ENCODE data around the gene SKI. TPM values are rescaled to one million over a fixed set of nuclear protein-coding genes. Genes with fewer than 3 reads are reported as not detected.

SKI gene
- total and polyA plus RNA-seq, 2 of the 4 experiments (the other 2 are of a cell fraction): 2.3 to 20.1 TPM

GRCh38 chr1:2356911-2357845 is 129.1 kb downstream of the SKI start (continued):
- TF ChIP-seq ELK1 (IDR thresholded peaks at IDR 0.05; ENCODE audit: borderline replicate concordance, low read depth, low read length): no peak

- WGBS, 2 experiments (ENCODE audit: extremely low coverage in 2 of 2, insufficient read length in 1 of 2): 83% methylated on average over 6 of the region's 13 CpGs; no CpG with 5 or more reads in 1 of the 2 experiments
- no peak overlapping the region for H3K23ac ChIP-seq (ENCODE audit: low read depth, low read length)
- H3K36me3 ChIP-seq (ENCODE audit: control insufficient read depth, insufficient read depth, low read length): no peaks in the 10 kb centered on the region
- 0 out of 2 replicates have a peak, but pooled peaks cover 3% of the 10 kb centered on the region for H3K4me1 ChIP-seq (ENCODE audit: control insufficient read depth, insufficient read depth, low read length)
- CTCF ChIA-PET: no interaction called here
- no TSS peak for BruUV-seq (replicated peaks)
- no peaks in the 10 kb centered on the region for H3K79me1 ChIP-seq (ENCODE audit: low read depth in 1 of 2, low read length in 2 of 2)
- no peak overlapping the region for H2BK120ac ChIP-seq (ENCODE audit: low read depth, low read length)
- H2AK9ac ChIP-seq (replicated peaks; ENCODE audit: low read depth, low read length, poor library complexity): no peak overlapping the region
- H3K4me3 ChIP-seq (ENCODE audit: insufficient read depth, low read depth, low read length): no peak overlapping the region
- DNase-seq (no peak), ATAC-seq (ENCODE audit: low read depth) (no peak)
- no peak overlapping the region for H2BK20ac ChIP-seq (ENCODE audit: low read depth, low read length)
- TF ChIP-seq NFE2L2 (IDR thresholded peaks at IDR 0.05; ENCODE audit: low read depth, low read length): no peak
- H4K5ac ChIP-seq (ENCODE audit: low read depth, low read length): no peak overlapping the region
- H4K20me1 ChIP-seq (ENCODE audit: insufficient read depth, low read length): no peaks in the 10 kb centered on the region
- no peak overlapping the region for H4K8ac ChIP-seq (ENCODE audit: low read depth in 2 of 2, low read length in 2 of 2)
- no peaks in the 10 kb centered on the region for H3K9me1 ChIP-seq (ENCODE audit: insufficient read depth, low read length)
- no peak overlapping the region for H3K18ac ChIP-seq (ENCODE audit: low read depth, low read length)
- H3K9ac ChIP-seq (ENCODE audit: low read depth, low read length): no peak overlapping the region
- no peak overlapping the region for H3K14ac ChIP-seq (replicated peaks; ENCODE audit: low read depth, low read length)
- no peak overlapping the region for H4K91ac ChIP-seq (ENCODE audit: insufficient read depth, low read depth, low read length)
- POLR2A ChIA-PET (ENCODE audit: unreplicated experiment): no interaction called here
- H2BK5ac ChIP-seq (ENCODE audit: low read depth, low read length, poor library complexity, severe bottlenecking): no peak overlapping the region
- no peak overlapping the region for H2BK15ac ChIP-seq (ENCODE audit: low read depth, low read length)
- H3K9me3 ChIP-seq (ENCODE audit: control insufficient read depth, insufficient read depth, low read length): no peaks in the 10 kb centered on the region
- H3K4me2 ChIP-seq (ENCODE audit: low read depth, low read length): no peak overlapping the region
- no peak overlapping the region for H3K4ac ChIP-seq (ENCODE audit: low read depth, low read length)
- dilution Hi-C loops (cut with HindIII; ENCODE audit: low sequenced_read_pairs, unreplicated experiment): no loop called here
- no peak overlapping the region for H2AFZ ChIP-seq (replicated peaks; ENCODE audit: low read length, poor library complexity)
- H3K56ac ChIP-seq (ENCODE audit: extremely low read depth, insufficient read depth, low read length): no peak overlapping the region
- no peak overlapping the region for H3K27ac ChIP-seq (ENCODE audit: insufficient read depth, low read length)
- H3K27me3 ChIP-seq (ENCODE audit: control insufficient read depth, insufficient read depth, low read length): no peaks in the 10 kb centered on the region
- no peak overlapping the region for H2AK5ac ChIP-seq (ENCODE audit: low read depth, low read length)
- in situ Hi-C loops (cut with MboI; ENCODE audit: low sequenced_read_pairs): loop anchor here (25.0 kb wide), 1 partner anchor 396 kb away; no protein-coding TSS in a partner anchor
- intact Hi-C loops (cut with micrococcal nuclease): no loop called here
Observed at GRCh38 chr1:2358072-2358471, 130.0 kb downstream of the SKI start.
